ENCODE results near the gene CKAP2L. TPM values are rescaled to one million over a fixed set of nuclear protein-coding genes. Genes with fewer than 3 reads are reported as not detected.

The CKAP2L gene
- total and polyA plus RNA-seq, 9 of the 15 experiments (the other 6 are each of a cell fraction or from before 2014, with no cell fraction given), result 10.4 to 21.9 (median 14.2) TPM

GRCh38 chr2:112730216-112730615 lies 34.2 kb downstream of the CKAP2L start:
- no peaks in the 10 kb centered on the region for H3K9me3 ChIP-seq (replicated peaks; ENCODE audit: control insufficient read depth, insufficient read depth, low read depth, low read length)
- FAIRE-seq, result no peak
- H3K36me3 ChIP-seq (ENCODE audit: control insufficient read depth, insufficient read depth, low read length), result no peaks in the 10 kb centered on the region
- H3K4me3 ChIP-seq, result no peak overlapping the region
- intact Hi-C loops (cut with micrococcal nuclease), result no loop called here
- H3K79me2 ChIP-seq (ENCODE audit: control insufficient read depth, insufficient read depth, low read length), result no peaks in the 10 kb centered on the region
- no peak for TF ChIP-seq CHCHD3 (CRISPR knock-in tag; IDR thresholded peaks at IDR 0.05)
- no peak for TF ChIP-seq CHD4 (IDR thresholded peaks at IDR 0.05; ENCODE audit: insufficient read depth, insufficient replicate concordance, low read depth, low read length, poor library complexity, severe bottlenecking)
- no peak for TF ChIP-seq ZNF592 (IDR thresholded peaks at IDR 0.05)
- CTCF ChIA-PET (ENCODE audit: low intra/inter-chr PET ratio), result interaction anchor here (0.7 kb wide), 1 partner anchor 130 kb away, joined by 3 read pairs; no protein-coding TSS in a partner anchor
- no peaks in the 10 kb centered on the region for H3K9me1 ChIP-seq (ENCODE audit: control insufficient read depth, insufficient read depth, low read length)
- POLR2A ChIA-PET, result interaction anchor here (0.9 kb wide), 1 partner anchor 8 kb away, joined by 3 read pairs; no protein-coding TSS in a partner anchor
- in situ Hi-C loops (cut with MboI), result no loop called here
- no peak for DNase-seq (ENCODE audit: extremely low read depth in 1 of 4, low spot score in 3 of 4)
- H2AFZ ChIP-seq (ENCODE audit: low read depth, low read length), result no peak overlapping the region
- ATAC-seq, result no peak
- H4K20me1 ChIP-seq (replicated peaks; ENCODE audit: control insufficient read depth, insufficient read depth, low read length), result no peaks in the 10 kb centered on the region
- no TSS peak for BruUV-seq (replicated peaks)
- H3K27ac ChIP-seq (ENCODE audit: extremely low read depth, low read depth, low read length), result no peak overlapping the region
- no peaks in the 10 kb centered on the region for H3K27me3 ChIP-seq (ENCODE audit: control insufficient read depth in 2 of 2, insufficient read depth in 2 of 2, low read length in 2 of 2)
- H3K4me2 ChIP-seq (ENCODE audit: insufficient read depth, low read length), result no peak overlapping the region
- 70% methylated on average over 4 of the region's 8 CpGs for WGBS (ENCODE audit: insufficient coverage, low coverage, missing lambda C conversion rate)
- H3K9ac ChIP-seq (ENCODE audit: insufficient read depth in 1 of 2, low read depth in 2 of 2, low read length in 2 of 2), result no peak overlapping the region
- H3K4me1 ChIP-seq (replicated peaks in 1 of 2; ENCODE audit: control insufficient read depth in 2 of 2, insufficient read depth in 2 of 2, low read length in 2 of 2), result peaks cover 27 to 37% of the 10 kb centered on the region in 2 experiments
